Fibroblast of lung (primary cell): ENCODE data around the gene CIITA. TPM values are rescaled to one million over a fixed set of nuclear protein-coding genes. Genes with fewer than 3 reads are reported as not detected.
A peak's percentile ranks its signal among the peaks of the same experiment; 100 is the strongest.

Experiments used
- DNase-seq, 2 donors: peaks; one replicate each; pipeline versions ENCODE4 v3.0.0 to v3.0.0-alpha.2; 2010; ENCODE audit warnings: low read depth in 2 of 2
- H2AFZ ChIP-seq: 2 replicates; pipeline ENCODE4 v1.5.1; 2012; ENCODE audit warnings: low read length, control low read depth, inconsistent platforms
- H3K27ac ChIP-seq: 2 replicates; pipeline ENCODE4 v1.5.1; 2011; ENCODE audit warnings: low read length, control low read depth; ENCODE audit not compliant: insufficient read depth
- H3K27me3 ChIP-seq: 2 replicates; pipeline ENCODE4 v1.5.1; 2011; ENCODE audit warnings: mild to moderate bottlenecking, low read length; ENCODE audit not compliant: control insufficient read depth, insufficient read depth
- H3K36me3 ChIP-seq: 2 replicates; pipeline ENCODE4 v1.5.1; 2011; ENCODE audit warnings: low read length; ENCODE audit not compliant: control insufficient read depth, insufficient read depth
- H3K4me1 ChIP-seq: 2 replicates; pipeline ENCODE4 v1.5.1; 2011; ENCODE audit warnings: low read length; ENCODE audit not compliant: control insufficient read depth, insufficient read depth; ENCODE audit errors: extremely low read depth
- H3K4me2 ChIP-seq: 2 replicates; pipeline ENCODE4 v1.5.1; 2011; ENCODE audit warnings: low read length, control low read depth; ENCODE audit not compliant: insufficient read depth; ENCODE audit errors: extremely low read depth
- H3K4me3 ChIP-seq, 4 experiments: fragments of 200-600 bp in 1 of 4; sonication (generic) in 1 of 4; replicated peaks in 1 of 4; 2 replicates each; pipeline ENCODE4 v1.5.1; 2011 to 2016; ENCODE audit warnings: low read length in 4 of 4, low read depth in 3 of 4, mild to moderate bottlenecking in 3 of 4, control low read depth in 2 of 4, inconsistent platforms in 1 of 4, mixed read lengths in 1 of 4; ENCODE audit not compliant: insufficient read depth in 1 of 4; ENCODE audit errors: control extremely low read depth in 1 of 4
- H3K79me2 ChIP-seq: 2 replicates; pipeline ENCODE4 v1.5.1; 2012; ENCODE audit warnings: mild to moderate bottlenecking, low read length, inconsistent platforms; ENCODE audit not compliant: control insufficient read depth, insufficient read depth
- H3K9ac ChIP-seq: 2 replicates; pipeline ENCODE4 v1.5.1; 2011; ENCODE audit warnings: mild to moderate bottlenecking, low read length, control low read depth; ENCODE audit not compliant: insufficient read depth
- H3K9me3 ChIP-seq: 2 replicates; pipeline ENCODE4 v1.5.1; 2012; ENCODE audit warnings: low read depth, low read length; ENCODE audit not compliant: control insufficient read depth, insufficient read depth
- H4K20me1 ChIP-seq: 2 replicates; pipeline ENCODE4 v1.5.1; 2011; ENCODE audit warnings: low read length; ENCODE audit not compliant: control insufficient read depth, insufficient read depth; ENCODE audit errors: extremely low read depth
- CTCF ChIP-seq, 2 donors: IDR thresholded peaks in 1 of 2; conservative IDR thresholded peaks in 1 of 2; 1 replicate in 1 of 2; 2 replicates in 1 of 2; pipeline ENCODE4 v1.5.1; 2011 to 2012; ENCODE audit warnings: low read length in 2 of 2, control low read depth in 1 of 2, inconsistent platforms in 1 of 2, low read depth in 1 of 2, mild to moderate bottlenecking in 1 of 2
- EZH2 ChIP-seq: IDR thresholded peaks from 2 replicates; pipeline ENCODE4 v1.5.1; 2012; ENCODE audit warnings: low read length, control low read depth, mild to moderate bottlenecking; ENCODE audit errors: missing control alignments
- polyA plus RNA-seq, 2 donors: library from polyadenylated mRNA; depleted of rRNA in 1 of 2; stranded (reverse) in 1 of 2; unstranded in 1 of 2; fragments of >200 nt; gene quantifications; 2 replicates each; pipeline ENCODE4 v1.2.1, GENCODE V29; 2011 to 2012; ENCODE audit warnings: missing spikeins in 1 of 2
- total RNA-seq: library from RNA; depleted of rRNA; stranded (reverse); fragments of >200 nt; gene quantifications from 2 replicates; pipeline ENCODE4 v1.2.1, GENCODE V29; 2014

CIITA gene
- total and polyA plus RNA-seq, 2 donors (not counting 1 experiment from before 2014, with no cell fraction given): 0.27 to 0.66 TPM

- no peak overlapping the region for H2AFZ ChIP-seq
- H3K27ac ChIP-seq: no peak overlapping the region
- H3K4me2 ChIP-seq: no peak overlapping the region
- H4K20me1 ChIP-seq: no peaks in the 10 kb centered on the region
- H3K9ac ChIP-seq: no peak overlapping the region
- H3K36me3 ChIP-seq: no peaks in the 10 kb centered on the region
- peaks cover 5% of the 10 kb centered on the region for H3K4me1 ChIP-seq
- no peaks in the 10 kb centered on the region for H3K79me2 ChIP-seq
- peak overlapping the region in 1 of 4 experiments; percentile 27 for H3K4me3 ChIP-seq
- peak; percentile 88 to 94 for DNase-seq
- no peak for TF ChIP-seq EZH2
- peak; percentile 100 for TF ChIP-seq CTCF (conservative IDR thresholded peaks at IDR 0.05 in 1 of 2, IDR thresholded peaks at IDR 0.05 in 1 of 2; ENCODE audit: low read depth in 1 of 2, low read length in 2 of 2)
- H3K9me3 ChIP-seq: no peaks in the 10 kb centered on the region
- no peaks in the 10 kb centered on the region for H3K27me3 ChIP-seq
Observed at GRCh38 chr16:10918294-10919002, 41.4 kb downstream of the CIITA start.

GRCh38 chr16:10919003-10919351 is 42.0 kb downstream of the CIITA start:
- TF ChIP-seq CTCF (conservative IDR thresholded peaks at IDR 0.05 in 1 of 2, IDR thresholded peaks at IDR 0.05 in 1 of 2; ENCODE audit: low read depth in 1 of 2, low read length in 2 of 2): no peak
- no peak for TF ChIP-seq EZH2
- Histone ChIP-seq H3K4me3 (no peak overlapping the region), H3K9me3 (no peaks in the 10 kb centered on the region), H3K27ac (no peak overlapping the region), H4K20me1 (no peaks in the 10 kb centered on the region), H3K9ac (no peak overlapping the region), H3K79me2 (no peaks in the 10 kb centered on the region), H3K27me3 (no peaks in the 10 kb centered on the region), H3K36me3 (no peaks in the 10 kb centered on the region), H3K4me1 (peaks cover 5% of the 10 kb centered on the region), H3K4me2 (no peak overlapping the region), H2AFZ (no peak overlapping the region)
- DNase-seq: no peak

GRCh38 chr16:10920726-10921427 is 43.9 kb downstream of the CIITA start:
- TF ChIP-seq CTCF (conservative IDR thresholded peaks at IDR 0.05 in 1 of 2, IDR thresholded peaks at IDR 0.05 in 1 of 2; ENCODE audit: low read depth in 1 of 2, low read length in 2 of 2) (no peak), EZH2 (no peak)
- no peaks in the 10 kb centered on the region for H3K79me2 ChIP-seq
- H3K27ac ChIP-seq: no peak overlapping the region
- no peaks in the 10 kb centered on the region for H3K27me3 ChIP-seq
- H3K4me3 ChIP-seq: no peak overlapping the region
- H3K36me3 ChIP-seq: no peaks in the 10 kb centered on the region
- peaks cover 5% of the 10 kb centered on the region for H3K4me1 ChIP-seq
- H4K20me1 ChIP-seq: no peaks in the 10 kb centered on the region
- no peak overlapping the region for H3K4me2 ChIP-seq
- H2AFZ ChIP-seq: no peak overlapping the region
- H3K9me3 ChIP-seq: no peaks in the 10 kb centered on the region
- H3K9ac ChIP-seq: no peak overlapping the region
- DNase-seq: no peak
